T follicular helper cell (primary cell): ENCODE data around the gene SH3BP1.

Experiments
- DNase-seq: peaks from one replicate; pipeline ENCODE4 v3.0.0-alpha.2; 2020; ENCODE audit warnings: low read depth

SH3BP1 gene

DNA sequence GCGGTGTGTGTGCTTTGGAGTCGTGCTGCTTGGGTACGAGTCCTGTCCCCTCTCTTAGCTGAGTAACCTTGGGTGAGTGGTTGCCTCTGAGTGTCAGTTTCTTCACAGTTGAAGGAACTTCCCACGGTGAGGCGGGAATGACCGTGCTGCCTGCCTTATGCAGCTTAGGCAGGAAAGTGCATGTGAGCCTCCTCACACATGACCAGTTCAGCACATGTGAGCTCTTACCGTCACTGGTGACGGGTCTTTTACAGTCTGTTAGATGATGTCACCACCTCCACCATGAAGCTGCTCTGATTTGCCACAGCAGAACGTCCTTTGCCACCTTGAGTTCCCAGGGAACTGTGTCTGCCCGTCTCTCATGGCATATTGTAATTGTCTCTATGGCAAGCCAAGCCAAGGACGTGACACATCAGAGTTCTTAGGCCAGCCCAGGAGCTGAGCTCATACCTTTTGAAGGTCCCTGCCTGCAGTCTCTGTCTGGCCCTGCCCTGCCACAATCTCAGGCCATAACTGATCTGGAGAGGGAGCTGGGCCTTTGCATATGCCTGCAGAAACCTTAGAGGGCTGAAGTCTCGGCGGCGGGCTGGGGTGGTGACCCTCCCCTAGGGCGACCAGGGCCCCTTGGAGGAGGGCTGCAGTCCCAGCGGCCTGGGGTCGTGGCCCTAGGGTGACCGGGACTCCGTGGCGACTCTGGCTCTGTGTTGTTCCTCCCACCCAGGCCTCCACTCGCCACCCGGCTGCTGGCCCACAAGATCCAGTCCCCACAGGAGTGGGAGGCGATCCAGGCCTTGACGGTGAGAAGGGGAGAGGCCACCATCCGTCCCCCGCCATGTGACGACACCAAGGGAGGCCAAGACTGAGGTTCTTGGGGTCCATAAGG lies 23.0 kb upstream of the SH3BP1 start:
- DNase-seq, result no peak

- DNase-seq, result no peak
Observed at GRCh38 chr22:37617431-37617830, 22.0 kb upstream of the SH3BP1 start.

- no peak for DNase-seq
Observed at GRCh38 chr22:37618072-37618656, 21.3 kb upstream of the SH3BP1 start.

- DNase-seq, result no peak
Observed at GRCh38 chr22:37618674-37619073, 20.8 kb upstream of the SH3BP1 start.

GRCh38 chr22:37619991-37620390 lies 19.5 kb upstream of the SH3BP1 start:
- DNase-seq, result no peak

GRCh38 chr22:37621352-37621860 lies 18.1 kb upstream of the SH3BP1 start:
- no peak for DNase-seq

- peak; percentile 60 for DNase-seq
Observed at GRCh38 chr22:37623075-37624016, 16.1 kb upstream of the SH3BP1 start.

- DNase-seq, result no peak
Observed at GRCh38 chr22:37624017-37624365, 15.5 kb upstream of the SH3BP1 start.

DNA sequence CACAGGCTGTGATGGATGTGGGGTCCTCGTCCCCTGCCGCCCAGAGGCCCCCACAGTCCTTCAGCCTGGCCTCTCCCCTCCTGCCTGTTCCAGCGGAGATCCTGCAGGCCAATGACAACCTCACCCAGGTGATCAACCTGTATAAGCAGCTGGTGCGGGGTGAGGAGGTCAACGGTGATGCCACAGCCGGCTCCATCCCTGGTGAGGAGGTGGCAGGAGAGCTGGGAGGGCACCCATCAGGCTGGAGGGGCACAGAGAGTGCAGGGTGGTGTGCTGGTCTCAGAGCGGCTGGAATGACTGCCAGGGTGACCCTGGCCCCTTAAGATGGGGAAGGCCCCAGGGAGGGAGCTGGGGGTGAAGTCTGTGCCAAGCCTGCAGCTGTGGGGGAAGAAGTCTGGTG lies 14.6 kb upstream of the SH3BP1 start:
- no peak for DNase-seq

DNA sequence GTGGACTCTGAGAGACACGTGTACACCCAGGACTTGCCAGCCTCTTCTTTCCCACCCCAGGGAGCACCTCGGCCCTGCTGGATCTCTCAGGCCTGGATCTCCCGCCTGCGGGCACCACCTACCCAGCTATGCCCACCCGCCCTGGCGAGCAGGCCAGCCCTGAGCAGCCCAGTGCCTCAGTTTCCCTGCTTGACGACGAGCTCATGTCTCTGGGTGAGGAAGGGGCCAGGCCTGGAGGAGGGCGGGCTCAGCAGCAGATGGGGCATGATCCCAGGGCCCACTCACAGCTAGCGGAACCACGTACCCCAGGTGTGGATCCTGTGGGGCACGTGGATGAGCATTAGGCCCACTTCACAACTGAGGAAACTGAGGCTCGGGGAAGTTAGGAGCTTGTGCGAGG lies 13.7 kb upstream of the SH3BP1 start:
- no peak for DNase-seq

DNA sequence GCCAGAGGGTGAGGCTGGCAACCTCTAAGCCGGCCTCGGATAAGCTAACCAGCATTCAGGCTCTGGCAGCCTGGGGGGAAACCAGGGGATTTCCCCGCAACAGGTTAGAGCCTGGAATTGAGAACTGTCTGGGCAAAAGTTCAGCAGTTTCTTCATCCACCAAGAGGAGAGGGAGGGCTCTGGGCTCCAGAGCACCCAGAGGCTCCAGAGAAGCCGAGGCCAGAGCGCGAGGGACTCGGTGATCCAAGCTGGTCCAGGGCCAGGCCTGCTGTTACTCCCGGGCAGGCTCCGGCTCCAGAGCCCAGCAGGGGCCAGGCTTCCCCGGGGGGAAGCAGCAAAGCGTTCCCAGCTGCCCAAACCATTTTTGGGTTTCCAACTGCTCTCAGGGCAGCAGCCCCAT lies 13.3 kb upstream of the SH3BP1 start:
- DNase-seq, result no peak

DNA sequence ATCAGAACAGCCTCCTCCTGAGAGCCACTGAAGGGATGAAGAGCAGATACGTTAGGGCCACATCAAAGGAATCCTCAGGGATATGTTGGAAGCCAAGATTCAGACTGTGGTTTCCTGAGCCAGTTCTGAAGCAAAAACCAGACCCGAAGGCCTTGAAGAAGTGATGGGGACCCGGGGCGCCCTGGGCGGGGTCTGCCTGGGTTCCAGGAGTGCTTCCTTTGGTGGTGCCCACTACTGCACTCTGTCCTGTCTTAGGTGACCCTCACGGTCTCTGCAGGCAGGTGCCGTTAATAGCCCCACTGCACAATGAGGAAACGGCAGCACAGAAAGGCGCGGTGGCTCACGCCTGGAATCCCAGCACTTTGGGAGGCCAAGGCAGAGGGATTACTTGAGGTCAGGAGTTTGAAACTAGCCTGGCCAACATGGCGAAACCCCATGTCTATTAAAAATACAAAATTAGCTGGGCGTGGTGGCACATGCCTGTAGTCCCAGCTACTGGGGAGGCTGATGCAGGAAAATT lies 12.9 kb upstream of the SH3BP1 start:
- no peak for DNase-seq

GRCh38 chr22:37627121-37627520 lies 12.3 kb upstream of the SH3BP1 start:
- DNase-seq, result no peak

DNA sequence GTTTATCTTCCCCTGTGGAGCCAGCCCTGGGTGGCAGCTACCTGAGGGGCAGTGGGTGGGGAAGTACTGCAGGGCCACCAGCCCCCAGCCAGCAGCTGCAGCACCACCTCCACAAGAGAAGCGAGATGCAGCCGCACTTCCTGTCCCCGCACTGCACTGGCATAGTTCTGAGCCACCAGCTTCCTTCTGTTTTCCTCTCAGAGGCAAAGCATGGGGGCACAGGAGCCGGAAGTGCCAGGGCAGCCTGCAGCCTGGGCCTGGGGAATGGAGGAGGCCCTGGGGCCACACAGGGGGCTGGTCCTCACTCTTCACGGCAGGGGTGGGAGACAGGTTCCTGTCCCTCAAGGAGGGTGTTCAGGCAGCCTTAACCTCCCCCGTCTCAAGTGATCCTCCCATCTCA lies 11.9 kb upstream of the SH3BP1 start:
- no peak for DNase-seq

- DNase-seq, result no peak
Observed at GRCh38 chr22:37628830-37629229, 10.6 kb upstream of the SH3BP1 start.

- DNase-seq, result no peak
Observed at GRCh38 chr22:37629928-37630327, 9.5 kb upstream of the SH3BP1 start.

- no peak for DNase-seq
Observed at GRCh38 chr22:37630839-37631435, 8.5 kb upstream of the SH3BP1 start.

DNA sequence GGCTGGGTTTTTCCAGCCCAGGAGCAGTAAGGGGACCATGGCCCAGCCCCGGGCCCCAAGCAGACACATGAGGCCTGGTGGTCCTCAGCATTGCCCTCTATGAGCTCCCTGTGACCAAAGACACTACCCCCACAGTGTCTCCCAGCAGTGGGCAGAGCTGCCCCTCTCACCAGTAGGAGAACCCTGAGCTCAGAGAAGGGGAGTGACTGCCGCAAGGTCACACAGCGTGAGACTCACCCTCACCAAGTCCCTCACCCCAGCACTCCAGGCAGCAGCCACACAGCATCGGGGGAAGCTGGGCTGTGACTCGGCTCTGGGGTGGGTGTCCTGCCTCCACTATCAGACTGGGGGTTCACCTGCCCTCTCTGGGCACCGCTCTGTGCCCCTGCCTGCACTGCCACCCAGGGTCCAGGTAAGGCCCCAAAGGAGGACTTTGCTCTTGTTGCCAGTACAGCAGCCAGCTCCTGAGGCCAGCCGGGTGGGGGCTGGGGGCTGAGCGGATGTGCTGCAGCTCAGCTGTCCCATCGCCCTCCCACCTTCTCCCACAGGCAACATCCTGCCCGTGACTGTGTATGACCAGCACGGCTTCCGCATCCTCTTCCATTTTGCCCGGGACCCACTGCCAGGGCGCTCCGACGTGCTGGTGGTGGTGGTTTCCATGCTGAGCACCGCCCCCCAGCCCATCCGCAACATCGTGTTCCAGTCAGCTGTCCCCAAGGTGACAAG lies 7.9 kb upstream of the SH3BP1 start:
- DNase-seq, result no peak

DNA sequence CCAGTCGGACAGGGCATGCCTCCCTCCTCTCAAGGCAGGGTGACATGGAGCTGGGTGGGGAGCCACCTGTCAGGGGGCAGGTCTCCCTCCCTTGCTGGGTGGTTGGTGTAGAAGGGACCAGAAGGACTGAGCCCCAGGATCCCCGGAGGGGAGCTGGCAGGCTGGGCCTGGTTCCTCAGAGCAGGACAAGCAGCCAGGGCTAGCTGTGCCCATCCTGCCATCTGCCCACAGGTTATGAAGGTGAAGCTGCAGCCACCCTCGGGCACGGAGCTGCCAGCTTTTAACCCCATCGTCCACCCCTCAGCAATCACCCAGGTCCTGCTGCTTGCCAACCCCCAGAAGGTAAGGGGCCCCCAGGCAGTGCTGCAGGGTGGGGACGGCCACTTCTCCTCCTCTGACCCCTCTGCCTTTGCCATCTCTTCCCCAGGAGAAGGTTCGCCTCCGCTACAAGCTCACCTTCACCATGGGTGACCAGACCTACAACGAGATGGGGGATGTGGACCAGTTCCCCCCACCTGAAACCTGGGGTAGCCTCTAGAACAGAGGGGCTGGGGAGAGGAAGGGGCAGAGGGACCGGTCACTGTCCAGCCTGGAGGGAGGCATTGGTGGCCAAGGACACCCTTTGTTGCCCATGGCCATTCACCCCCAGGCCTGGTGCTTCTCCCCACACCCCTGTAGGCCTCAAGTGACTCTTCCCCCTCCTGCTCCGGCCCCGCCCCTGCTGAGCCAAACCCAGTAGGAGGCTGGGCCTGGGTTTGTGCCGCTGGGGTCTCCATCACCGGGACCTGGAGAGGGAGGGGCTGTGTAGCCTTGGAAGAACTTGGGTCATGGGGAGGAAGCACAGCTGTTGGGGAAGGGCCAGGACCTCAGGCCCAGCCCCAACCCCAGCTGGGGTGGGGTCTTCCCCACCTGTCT lies 7.0 kb upstream of the SH3BP1 start:
- no peak for DNase-seq

DNA sequence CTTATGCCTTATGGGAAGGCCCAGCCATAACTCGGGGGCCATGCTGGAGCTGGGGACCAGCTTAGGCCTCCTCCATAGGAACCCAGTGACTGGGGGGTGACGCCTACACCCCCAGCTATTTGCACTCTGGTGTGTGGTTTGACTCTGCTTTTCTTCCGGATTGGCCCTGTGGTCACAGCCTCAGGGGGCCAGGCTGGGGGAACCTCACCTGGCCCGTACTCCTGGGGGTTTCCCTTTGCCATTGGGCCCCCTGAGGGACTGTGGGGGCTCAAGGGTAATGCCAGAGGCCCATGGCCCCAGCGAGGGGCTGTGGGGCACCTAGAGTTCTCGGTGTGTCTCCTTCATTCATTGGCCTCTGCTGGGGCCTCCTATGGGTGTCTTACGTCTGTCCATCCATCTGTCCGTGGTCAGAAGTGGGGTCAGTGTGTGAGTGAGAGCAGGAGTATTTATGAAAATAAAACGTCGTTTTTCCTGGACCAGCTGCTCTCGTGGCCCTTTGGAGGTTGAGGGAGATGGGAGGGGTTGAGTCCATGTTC lies 6.3 kb upstream of the SH3BP1 start:
- DNase-seq, result no peak
